ENCODE measurements around the gene ALAD. TPM values are rescaled to one million over a fixed set of nuclear protein-coding genes. Genes with fewer than 3 reads are reported as not detected.

The ALAD gene
- total and polyA plus RNA-seq, 9 of the 15 experiments (the other 6 are each of a cell fraction or from before 2014, with no cell fraction given): 1.3 to 12.7 (median 6.8) TPM

- intact Hi-C loops (cut with micrococcal nuclease): no loop called here
- H3K9ac ChIP-seq (ENCODE audit: insufficient read depth in 1 of 2, low read depth in 2 of 2, low read length in 2 of 2): peak within 1 kb of the TSS in 1 of 2 experiments; percentile 73; a peak in 2 of 4 replicates
- no peak for FAIRE-seq
Measured at GRCh38 chr9:113349445-113350094, 51.5 kb downstream of the ALAD start, which contains the start of gene BSPRY. Gene BSPRY, plus strand, starts transcription at chr9:113349541. Its CDS starts 39 bp downstream, at chr9:113349580.

More at GRCh38 chr9:113349445-113350094, 51.5 kb downstream of the ALAD start, which contains the start of gene BSPRY:
- BruUV-seq (replicated peaks): no TSS peak
- no peaks in the 10 kb centered on the region for H3K9me3 ChIP-seq (replicated peaks; ENCODE audit: control insufficient read depth, insufficient read depth, low read depth, low read length)
- H2AFZ ChIP-seq (ENCODE audit: low read depth, low read length): peak within 1 kb of the TSS; percentile 26
- ChIA-PET POLR2A (interaction anchor here (1.2 to 2.4 kb wide), 2 partner anchors 9 to 52 kb away, joined by 4 to 12 read pairs; partner anchors contain the start of genes ALAD and WDR31), CTCF (ENCODE audit: low intra/inter-chr PET ratio) (no interaction called here)
- H3K4me2 ChIP-seq (ENCODE audit: insufficient read depth, low read length): peak within 1 kb of the TSS; percentile 49; the same call in 1 of the 2 replicates
- H3K4me1 ChIP-seq (replicated peaks in 1 of 2; ENCODE audit: control insufficient read depth in 2 of 2, insufficient read depth in 2 of 2, low read length in 2 of 2): peaks cover 3 to 10% of the 10 kb centered on the region in 2 experiments; a peak in 3 of 5 replicates
- in situ Hi-C loops (cut with MboI): no loop called here
- H3K4me3 ChIP-seq: peak within 1 kb of the TSS; percentile 29
- H3K79me2 ChIP-seq (ENCODE audit: control insufficient read depth, insufficient read depth, low read length): no peaks in the 10 kb centered on the region
- TF ChIP-seq HNRNPLL (IDR thresholded peaks at IDR 0.05; ENCODE audit: low read depth, low read length, poor library complexity, severe bottlenecking): peak; percentile 48
- TF ChIP-seq JUND (IDR thresholded peaks at IDR 0.05; ENCODE audit: borderline replicate concordance, low read depth, low read length): 0 out of 2 replicates have a peak, but pooled peaks have one; percentile 24
- 0 out of 3 replicates have a peak, but pooled peaks have one; percentile 18 for TF ChIP-seq JUND (tag; IDR thresholded peaks at IDR 0.05; ENCODE audit: borderline replicate concordance, low read depth, low read length)
- TF ChIP-seq E2F6 (IDR thresholded peaks at IDR 0.05; ENCODE audit: borderline replicate concordance in 1 of 2, extremely low read depth in 1 of 2, insufficient read depth in 1 of 2, insufficient read length in 1 of 2, low read depth in 1 of 2, low read length in 1 of 2, poor library complexity in 1 of 2, severe bottlenecking in 1 of 2): peak in 1 of 2 experiments; percentile 8
- TF ChIP-seq FOSL1 (tag; conservative IDR thresholded peaks at IDR 0.05): peak; percentile 39
- TF ChIP-seq KHSRP (IDR thresholded peaks at IDR 0.05): no peak
- TF ChIP-seq CBFA2T3 (IDR thresholded peaks at IDR 0.05): no peak
- peak; percentile 51; the same call in 1 of the 2 replicates for TF ChIP-seq ZBTB7A (IDR thresholded peaks at IDR 0.05; ENCODE audit: borderline replicate concordance, control insufficient read depth, low read depth, low read length)
- TF ChIP-seq BCOR (IDR thresholded peaks at IDR 0.05): peak; percentile 82
- peak; percentile 15 to 64; a peak in 2 of 4 replicates for TF ChIP-seq KDM1A (IDR thresholded peaks at IDR 0.05)
- DNase-seq (ENCODE audit: extremely low read depth in 1 of 4, low spot score in 3 of 4) (peak in 2 of 4 experiments; percentile 54 to 55), ATAC-seq (peak; percentile 50)
- no peaks in the 10 kb centered on the region for H4K20me1 ChIP-seq (replicated peaks; ENCODE audit: control insufficient read depth, insufficient read depth, low read length)
- 49% methylated on average over 17 of the region's 71 CpGs for WGBS (ENCODE audit: insufficient coverage, low coverage, missing lambda C conversion rate)
- no peaks in the 10 kb centered on the region for H3K9me1 ChIP-seq (ENCODE audit: control insufficient read depth, insufficient read depth, low read length)
- peaks cover 2 to 4% of the 10 kb centered on the region in 2 experiments; a peak in 2 of 5 replicates for H3K27me3 ChIP-seq (ENCODE audit: control insufficient read depth in 2 of 2, insufficient read depth in 2 of 2, low read length in 2 of 2)
- no peaks in the 10 kb centered on the region for H3K36me3 ChIP-seq (ENCODE audit: control insufficient read depth, insufficient read depth, low read length)
- H3K27ac ChIP-seq (ENCODE audit: extremely low read depth, low read depth, low read length): no peak within 1 kb of the TSS
